ENCODE data around the gene DYNLRB2. TPM values are rescaled to one million over a fixed set of nuclear protein-coding genes. Genes with fewer than 3 reads are reported as not detected.
A peak's percentile ranks its signal among the peaks of the same experiment; 100 is the strongest.

The DYNLRB2 gene
- 0.44 and 0.50 TPM in 2 replicates for polyA plus RNA-seq (2012; rRNA removed)
- 0.28 and 0.77 TPM in 2 replicates for polyA plus RNA-seq (2012; cell fraction: cytosol; rRNA removed)
- polyA plus RNA-seq (2012; cell fraction: nucleus; rRNA removed): 0.10 TPM in 1 of 2 replicates, not detected in the other

DNA sequence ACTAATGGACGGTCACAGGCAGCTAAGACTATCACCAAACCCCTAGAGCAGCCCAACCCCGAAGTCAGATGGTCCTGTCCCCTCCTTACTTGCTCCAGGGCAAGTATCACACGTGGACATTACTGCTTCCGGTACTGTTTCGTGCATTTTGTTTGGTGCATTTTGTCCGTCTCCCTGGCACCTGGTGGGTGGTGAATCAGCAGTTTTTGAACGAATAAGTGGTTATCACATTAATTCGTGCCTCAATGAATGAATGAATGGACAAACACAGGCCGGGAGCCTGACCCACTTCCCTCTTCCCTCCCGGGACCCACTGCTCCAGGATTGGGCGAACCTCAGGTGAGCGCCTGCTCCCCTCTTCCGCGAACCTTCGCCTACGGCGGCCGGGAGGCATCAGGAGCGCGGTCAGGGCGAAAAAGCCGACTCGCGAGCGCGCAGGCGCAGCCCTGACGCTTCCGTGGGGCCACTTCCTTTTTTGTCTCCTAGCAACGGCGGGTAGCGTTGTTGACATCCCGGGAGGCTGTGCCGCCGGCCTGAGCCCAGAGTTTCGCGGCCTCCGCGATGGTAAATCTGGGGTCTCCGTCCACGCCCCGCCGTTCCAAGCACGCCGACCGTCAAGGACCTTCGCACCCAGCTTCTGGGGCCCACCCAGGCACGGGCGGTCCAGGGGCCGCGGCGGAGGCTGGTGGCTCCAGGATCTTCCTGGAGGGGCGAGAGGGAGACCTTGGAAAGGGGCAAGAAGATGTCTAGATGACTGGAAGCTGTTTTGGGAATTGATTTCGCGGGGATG is at the start of gene DYNLRB2:
TSS of gene DYNLRB2 (plus strand) at position 478 of the 790 bp plus-strand sequence. CDS start at position 562, 84 bp downstream.
- peak within 1 kb of the TSS; percentile 77 to 82 for H3K4me3 ChIP-seq (ENCODE audit: low read depth in 2 of 2, low read length in 1 of 2)
- H3K4me2 ChIP-seq: peak within 1 kb of the TSS; percentile 92
- peak within 1 kb of the TSS; percentile 45 to 62; a peak in 2 of 4 replicates for H3K27ac ChIP-seq (ENCODE audit: low read depth in 2 of 2, low read length in 1 of 2)
- peaks cover 0 to 3% of the 10 kb centered on the region in 2 experiments; a peak in 1 of 4 replicates for H3K4me1 ChIP-seq (ENCODE audit: control insufficient read depth in 1 of 2, insufficient read depth in 2 of 2, low read depth in 1 of 2, low read length in 1 of 2)
- peak within 1 kb of the TSS; percentile 100 for H2AFZ ChIP-seq (ENCODE audit: low read depth)
- H3K9me3 ChIP-seq: no peaks in the 10 kb centered on the region
- 3% methylated on average over 26 of the region's 55 CpGs for WGBS (ENCODE audit: low lambda C conversion rate)
- ChIA-PET CTCF (no interaction called here), POLR2A (no interaction called here)
- TF ChIP-seq NRF1 (IDR thresholded peaks at IDR 0.05; ENCODE audit: low read depth, low read length): peak; percentile 79
- peak; percentile 70 for TF ChIP-seq GABPA (IDR thresholded peaks at IDR 0.05; ENCODE audit: low read depth)
- peak; percentile 85 for TF ChIP-seq MXI1 (IDR thresholded peaks at IDR 0.05; ENCODE audit: low read depth, low read length)
- TF ChIP-seq, protein P1, sequence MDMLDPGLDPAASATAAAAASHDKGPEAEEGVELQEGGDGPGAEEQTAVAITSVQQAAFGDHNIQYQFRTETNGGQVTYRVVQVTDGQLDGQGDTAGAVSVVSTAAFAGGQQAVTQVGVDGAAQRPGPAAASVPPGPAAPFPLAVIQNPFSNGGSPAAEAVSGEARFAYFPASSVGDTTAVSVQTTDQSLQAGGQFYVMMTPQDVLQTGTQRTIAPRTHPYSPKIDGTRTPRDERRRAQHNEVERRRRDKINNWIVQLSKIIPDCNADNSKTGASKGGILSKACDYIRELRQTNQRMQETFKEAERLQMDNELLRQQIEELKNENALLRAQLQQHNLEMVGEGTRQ (IDR thresholded peaks at IDR 0.05; ENCODE audit: borderline replicate concordance, low read depth, low read length): no peak
- peak; percentile 77; the same call in 1 of the 2 replicates for TF ChIP-seq SIN3A (IDR thresholded peaks at IDR 0.05; ENCODE audit: borderline replicate concordance, low read depth, low read length)
- TF ChIP-seq FOXM1 (IDR thresholded peaks at IDR 0.05; ENCODE audit: low read depth): no peak
- TF ChIP-seq TAF1 (IDR thresholded peaks at IDR 0.05; ENCODE audit: borderline replicate concordance, low read depth, low read length): peak; percentile 38; the same call in 1 of the 2 replicates
- TF ChIP-seq TEAD4 (IDR thresholded peaks at IDR 0.05; ENCODE audit: borderline replicate concordance, insufficient read depth): no peak
- peak; percentile 61 for TF ChIP-seq CHD2 (IDR thresholded peaks at IDR 0.05; ENCODE audit: low read length, partially characterized antibody)
- TF ChIP-seq POLR2AphosphoS5 (IDR thresholded peaks at IDR 0.05; ENCODE audit: low read depth, low read length): peak; percentile 65; the same call in 1 of the 2 replicates
- TF ChIP-seq ELF1 (IDR thresholded peaks at IDR 0.05): peak; percentile 95
- TF ChIP-seq, protein P2, sequence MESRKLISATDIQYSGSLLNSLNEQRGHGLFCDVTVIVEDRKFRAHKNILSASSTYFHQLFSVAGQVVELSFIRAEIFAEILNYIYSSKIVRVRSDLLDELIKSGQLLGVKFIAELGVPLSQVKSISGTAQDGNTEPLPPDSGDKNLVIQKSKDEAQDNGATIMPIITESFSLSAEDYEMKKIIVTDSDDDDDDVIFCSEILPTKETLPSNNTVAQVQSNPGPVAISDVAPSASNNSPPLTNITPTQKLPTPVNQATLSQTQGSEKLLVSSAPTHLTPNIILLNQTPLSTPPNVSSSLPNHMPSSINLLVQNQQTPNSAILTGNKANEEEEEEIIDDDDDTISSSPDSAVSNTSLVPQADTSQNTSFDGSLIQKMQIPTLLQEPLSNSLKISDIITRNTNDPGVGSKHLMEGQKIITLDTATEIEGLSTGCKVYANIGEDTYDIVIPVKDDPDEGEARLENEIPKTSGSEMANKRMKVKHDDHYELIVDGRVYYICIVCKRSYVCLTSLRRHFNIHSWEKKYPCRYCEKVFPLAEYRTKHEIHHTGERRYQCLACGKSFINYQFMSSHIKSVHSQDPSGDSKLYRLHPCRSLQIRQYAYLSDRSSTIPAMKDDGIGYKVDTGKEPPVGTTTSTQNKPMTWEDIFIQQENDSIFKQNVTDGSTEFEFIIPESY (IDR thresholded peaks at IDR 0.05; ENCODE audit: borderline replicate concordance, low read depth): no peak
- TF ChIP-seq, protein P3, sequence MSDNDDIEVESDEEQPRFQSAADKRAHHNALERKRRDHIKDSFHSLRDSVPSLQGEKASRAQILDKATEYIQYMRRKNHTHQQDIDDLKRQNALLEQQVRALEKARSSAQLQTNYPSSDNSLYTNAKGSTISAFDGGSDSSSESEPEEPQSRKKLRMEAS (IDR thresholded peaks at IDR 0.05; ENCODE audit: low read depth): peak; percentile 39
- H3K36me3 ChIP-seq (replicated peaks in 1 of 2; ENCODE audit: control insufficient read depth in 1 of 2, insufficient read depth in 2 of 2, low read length in 1 of 2): no peaks in the 10 kb centered on the region
- no peaks in the 10 kb centered on the region for H3K27me3 ChIP-seq (ENCODE audit: insufficient read depth)
- H3F3A ChIP-seq (replicated peaks; ENCODE audit: insufficient read depth): no peaks in the 10 kb centered on the region
- H3K9me2 ChIP-seq: no peaks in the 10 kb centered on the region
- H3K9ac ChIP-seq: peak within 1 kb of the TSS; percentile 82
- peak; percentile 92 for DNase-seq
- H4K20me1 ChIP-seq (ENCODE audit: insufficient read depth): no peaks in the 10 kb centered on the region
- no peaks in the 10 kb centered on the region for H3K79me2 ChIP-seq (ENCODE audit: insufficient read depth)

All from SK-N-SH (cell line).